Ascending aorta (tissue), 2 donors: Measurements from ENCODE around the gene RBM43. TPM values are rescaled to one million over a fixed set of nuclear protein-coding genes. Genes with fewer than 3 reads are reported as not detected.

Experiments used
- DNase-seq, 2 donors: peaks; one replicate each; pipeline ENCODE4 v3.0.0-alpha.2; 2019; ENCODE audit warnings: low spot score in 2 of 2
- H3K27ac ChIP-seq, 2 donors: fragments of 200-600 bp; sonication (generic); one replicate each; pipeline ENCODE4 v1.5.1; 2016 to 2017; ENCODE audit warnings: mild to moderate bottlenecking in 1 of 2
- H3K27me3 ChIP-seq: fragments of 200-600 bp; sonication (generic); one replicate; pipeline ENCODE4 v1.5.1; 2017
- H3K36me3 ChIP-seq, 2 donors: fragments of 200-600 bp; sonication (generic); one replicate each; pipeline ENCODE4 v1.5.1; 2016
- H3K4me1 ChIP-seq, 2 donors: fragments of 200-600 bp; sonication (generic); one replicate each; pipeline ENCODE4 v1.5.1; 2016 to 2017; ENCODE audit warnings: mild to moderate bottlenecking in 1 of 2
- H3K4me3 ChIP-seq, 2 donors: fragments of 200-600 bp; sonication (generic); one replicate each; pipeline ENCODE4 v1.5.1; 2016 to 2017; ENCODE audit warnings: mild to moderate bottlenecking in 1 of 2
- H3K9me3 ChIP-seq, 2 donors: fragments of 200-600 bp; sonication (generic); one replicate each; pipeline ENCODE4 v1.5.1; 2016
- CTCF ChIP-seq, 3 experiments: fragments of 200-600 bp in 2 of 3; fragments of 450-650 bp in 1 of 3; sonication (generic) in 2 of 3; IDR thresholded peaks; one replicate each; pipeline ENCODE4 v1.5.1; 2016 to 2019; ENCODE audit warnings: antibody characterized with exemption in 3 of 3, mild to moderate bottlenecking in 1 of 3, moderate library complexity in 1 of 3
- intact Hi-C: fragments of 100-400 bp; cut with DNase I; formaldehyde crosslinking; loops from one replicate; pipeline ENCODE4 v1.15.1; 2023
- total RNA-seq: library from RNA; depleted of rRNA; stranded (reverse); fragments of >200 nt; gene quantifications from one replicate; pipeline ENCODE4 v1.1.0, GENCODE V29; 2016

RBM43 gene
- total RNA-seq, 1 donor from 2014 or later: 0.96 TPM

- Histone ChIP-seq H3K4me3 (no peak overlapping the region), H3K4me1 (no peaks in the 10 kb centered on the region), H3K36me3 (no peaks in the 10 kb centered on the region), H3K9me3 (no peaks in the 10 kb centered on the region), H3K27me3 (no peaks in the 10 kb centered on the region), H3K27ac (no peak overlapping the region)
- DNase-seq: no peak
- TF ChIP-seq CTCF (IDR thresholded peaks at IDR 0.05): no peak
- intact Hi-C loops: no loop called here
These were observed 61.4 kb downstream of the RBM43 start for GRCh38 chr2:151200277-151200676.

GRCh38 chr2:151198645-151199044 lies 63.0 kb downstream of the RBM43 start:
- Histone ChIP-seq H3K27ac (no peak overlapping the region), H3K4me3 (no peak overlapping the region), H3K36me3 (no peaks in the 10 kb centered on the region), H3K9me3 (no peaks in the 10 kb centered on the region), H3K4me1 (no peaks in the 10 kb centered on the region), H3K27me3 (no peaks in the 10 kb centered on the region)
- DNase-seq: no peak
- no peak for TF ChIP-seq CTCF (IDR thresholded peaks at IDR 0.05)
- intact Hi-C loops: no loop called here

Other genes with a start within 250 kb of the RBM43 start
- 9.9 TPM for gene NMI, start 27.8 kb upstream of the RBM43 start, total RNA-seq
- gene TNFAIP6, start 95.7 kb upstream of the RBM43 start, total RNA-seq: 13.6 TPM
- gene RIF1, start 148.0 kb upstream of the RBM43 start, total RNA-seq: 10.7 TPM